Epithelial cell of proximal tubule (primary cell): ENCODE measurements around the gene ZNF750. TPM values are rescaled to one million over a fixed set of nuclear protein-coding genes. Genes with fewer than 3 reads are reported as not detected.

Experiments
- DNase-seq: peaks from one replicate; pipeline ENCODE4 v3.0.0-alpha.2; 2011; ENCODE audit warnings: low read depth
- H3K4me3 ChIP-seq: 2 replicates; pipeline ENCODE4 v1.5.1; 2011; ENCODE audit warnings: low read depth, mild to moderate bottlenecking, low read length
- CTCF ChIP-seq: conservative IDR thresholded peaks from 2 replicates; pipeline ENCODE4 v1.5.1; 2012; ENCODE audit warnings: low read depth, mild to moderate bottlenecking, low read length
- total RNA-seq: library from RNA; depleted of rRNA; stranded (reverse); fragments of >200 nt; gene quantifications from 2 replicates; pipeline ENCODE4 v1.2.3, GENCODE V29; 2015

The ZNF750 gene
- total RNA-seq, 1 donor from 2014 or later: 0.40 TPM

GRCh38 chr17:82863941-82864712 is 24.3 kb upstream of the ZNF750 start:
- no peak for TF ChIP-seq CTCF
- H3K4me3 ChIP-seq: no peak overlapping the region
- no peak for DNase-seq

GRCh38 chr17:82863383-82863940 is 23.6 kb upstream of the ZNF750 start:
- no peak overlapping the region for H3K4me3 ChIP-seq
- TF ChIP-seq CTCF: no peak
- no peak for DNase-seq

- DNase-seq: no peak
These were observed 23.0 kb upstream of the ZNF750 start for GRCh38 chr17:82862737-82863382.

GRCh38 chr17:82862191-82862590 is 22.4 kb upstream of the ZNF750 start:
- no peak overlapping the region for H3K4me3 ChIP-seq
- no peak for DNase-seq
- no peak for TF ChIP-seq CTCF

More at GRCh38 chr17:82862737-82863382, 23.0 kb upstream of the ZNF750 start:
- no peak overlapping the region for H3K4me3 ChIP-seq
- no peak for TF ChIP-seq CTCF

GRCh38 chr17:82861393-82861775 is 21.6 kb upstream of the ZNF750 start:
- no peak for TF ChIP-seq CTCF
- H3K4me3 ChIP-seq: no peak overlapping the region

GRCh38 chr17:82860606-82861392 is 21.0 kb upstream of the ZNF750 start:
- DNase-seq: no peak
- peak overlapping the region; percentile 26 for H3K4me3 ChIP-seq
- TF ChIP-seq CTCF: no peak

More at GRCh38 chr17:82861393-82861775, 21.6 kb upstream of the ZNF750 start:
- DNase-seq: no peak
